AG04450 (cell line): ENCODE measurements around the gene GALNT9. TPM values are rescaled to one million over a fixed set of nuclear protein-coding genes. Genes with fewer than 3 reads are reported as not detected.
"Not testable (repeated sequence)": the region's sequence is repeated elsewhere in the genome, so short reads cannot be mapped to it uniquely, and the experiment has no call there.

ENCODE experiments used
- CTCF ChIA-PET: fragments of 300-600, 350-600 bp; formaldehyde crosslinking; extraction: SDS; loops from one replicate; lab custom pipeline; 2022; ENCODE audit warnings: antibody characterized with exemption, inconsistent platforms; lab: Charles Lee
- POLR2A ChIA-PET: fragments of 350-600 bp; formaldehyde crosslinking; extraction: SDS; loops from one replicate; lab custom pipeline; 2021; ENCODE audit warnings: antibody characterized with exemption, inconsistent platforms; lab: Yijun Ruan, JAX
- DNase-seq: peaks from one replicate; pipeline ENCODE4 v3.0.0-alpha.2; 2011; ENCODE audit warnings: low read depth, low spot score
- H3K27ac ChIP-seq: one replicate; pipeline ENCODE4 v1.5.1; 2012; ENCODE audit warnings: low read depth, low read length, control low read depth
- H3K27me3 ChIP-seq: one replicate; pipeline ENCODE4 v1.6.0; 2012; ENCODE audit warnings: low read length; ENCODE audit not compliant: control insufficient read depth, insufficient read depth
- H3K4me3 ChIP-seq: 2 replicates; pipeline ENCODE4 v1.5.1; 2011; ENCODE audit warnings: mild to moderate bottlenecking, low read depth, low read length, control low read depth
- H3K9me3 ChIP-seq: 2 replicates; pipeline ENCODE4 v1.5.1; 2012; ENCODE audit warnings: low read length; ENCODE audit not compliant: control insufficient read depth, insufficient read depth
- CTCF ChIP-seq: IDR thresholded peaks from 2 replicates; pipeline ENCODE4 v1.5.1; 2011; ENCODE audit warnings: low read depth, low read length, control low read depth, inconsistent platforms
- polyA minus RNA-seq: library from RNA; depleted of rRNA, polyadenylated mRNA; stranded (reverse); fragments of >200 nt; gene quantifications from 2 replicates; pipeline ENCODE4 v1.2.3, GENCODE V29; 2011; rRNA and poly(A)+ RNA removed
- polyA plus RNA-seq: library from polyadenylated mRNA; depleted of rRNA; stranded (reverse); fragments of >200 nt; gene quantifications from 2 replicates; pipeline ENCODE4 v1.2.3, GENCODE V29; 2011; rRNA removed

GALNT9 gene
- polyA plus RNA-seq (0.04 TPM in 1 of 2 replicates, not detected in the other), polyA minus RNA-seq (not detected in 2 replicates)

GRCh38 chr12:132329036-132329719 lies at the start of gene GALNT9:
Gene GALNT9, minus strand, starts transcription at chr12:132329589. Its CDS starts 386 bp downstream, at chr12:132329203.
- H3K27ac ChIP-seq = no peak within 1 kb of the TSS
- H3K27me3 ChIP-seq = peaks cover 18% of the 10 kb centered on the region
- ChIA-PET CTCF (no interaction called here), POLR2A (no interaction called here)
- no peak for DNase-seq
- TF ChIP-seq CTCF = no peak
- no peak within 1 kb of the TSS for H3K4me3 ChIP-seq
- H3K9me3 ChIP-seq = peaks cover 23% of the 10 kb centered on the region

GRCh38 chr12:132379057-132379456 lies 49.7 kb upstream of the GALNT9 start:
- H3K27ac ChIP-seq, H3K9me3 ChIP-seq, H3K4me3 ChIP-seq, DNase-seq, POLR2A ChIA-PET, CTCF ChIA-PET: not testable (repeated sequence)
- H3K27me3 ChIP-seq = peaks cover 19% of the 10 kb centered on the region

DNA sequence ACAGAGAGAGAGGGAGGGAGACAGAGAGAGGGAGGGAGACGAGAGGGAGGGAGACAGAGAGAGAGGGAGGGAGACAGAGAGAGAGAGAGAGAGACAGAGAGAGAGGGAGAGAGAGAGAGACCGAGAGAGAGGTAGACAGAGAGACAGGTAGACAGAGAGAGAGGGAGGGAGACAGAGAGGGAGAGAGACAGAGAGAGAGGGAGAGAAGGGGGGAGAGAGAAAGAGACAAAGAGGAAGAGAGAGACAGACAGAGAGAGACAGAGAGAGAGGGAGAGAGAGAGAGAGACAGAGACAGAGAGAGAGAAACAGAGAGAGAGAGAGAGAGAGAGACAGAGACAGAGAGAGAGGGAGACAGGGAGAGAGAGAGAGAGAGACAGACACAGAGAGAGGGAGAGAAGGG lies 47.8 kb upstream of the GALNT9 start:
- Histone ChIP-seq H3K9me3 (peaks cover 2% of the 10 kb centered on the region; the same call in 1 of the 2 replicates), H3K27ac (no peak overlapping the region), H3K27me3 (peaks cover 20% of the 10 kb centered on the region), H3K4me3 (no peak overlapping the region)
- no peak for TF ChIP-seq CTCF
- POLR2A ChIA-PET = no interaction called here
- CTCF ChIA-PET = no interaction called here
- DNase-seq = no peak

- peaks cover 3% of the 10 kb centered on the region for H3K9me3 ChIP-seq
- no peak overlapping the region for H3K27ac ChIP-seq
- no peak for DNase-seq
- POLR2A ChIA-PET = no interaction called here
- H3K4me3 ChIP-seq = no peak overlapping the region
- peaks cover 20% of the 10 kb centered on the region for H3K27me3 ChIP-seq
- TF ChIP-seq CTCF = no peak
- CTCF ChIA-PET = no interaction called here
These were observed 47.1 kb upstream of the GALNT9 start for GRCh38 chr12:132376464-132376830.

DNA sequence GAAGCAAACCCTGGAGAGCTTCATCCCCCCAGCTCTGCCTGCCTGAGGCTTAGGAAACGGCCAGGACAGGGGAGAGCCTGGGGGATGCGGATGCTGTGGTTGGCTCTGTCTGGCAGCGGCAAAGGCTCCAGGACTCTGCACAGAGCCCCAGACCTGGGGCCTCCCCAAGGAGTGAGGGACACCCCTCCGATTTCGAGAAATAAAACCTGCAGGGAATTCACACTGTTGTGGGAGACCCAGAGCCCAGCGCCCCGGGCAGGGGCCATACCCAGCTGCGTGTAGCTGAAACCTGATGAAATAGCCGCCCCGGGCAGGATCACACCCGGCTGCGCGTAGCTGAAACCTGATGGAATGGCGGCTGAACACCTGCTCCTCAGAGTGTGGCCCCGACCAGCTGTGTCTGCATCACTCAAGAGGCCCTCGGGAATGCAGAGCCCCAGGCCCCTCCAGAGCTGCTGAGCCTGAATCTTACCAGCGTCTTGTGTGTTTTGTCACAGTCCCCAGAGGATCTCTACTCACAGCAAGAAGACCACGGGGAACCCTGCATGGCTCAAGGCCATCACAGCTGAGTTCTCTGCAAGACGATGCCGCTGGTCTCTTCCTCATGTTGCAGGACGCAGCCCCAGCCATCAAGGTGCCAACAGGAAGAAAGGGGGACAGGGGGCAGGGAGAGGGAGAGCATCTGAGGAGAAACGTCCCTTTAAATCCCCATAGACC lies 46.5 kb upstream of the GALNT9 start:
- ChIA-PET CTCF (no interaction called here), POLR2A (no interaction called here)
- no peak for DNase-seq
- no peak overlapping the region for H3K27ac ChIP-seq
- peaks cover 3% of the 10 kb centered on the region for H3K9me3 ChIP-seq
- no peak overlapping the region for H3K4me3 ChIP-seq
- H3K27me3 ChIP-seq = peaks cover 20% of the 10 kb centered on the region
- TF ChIP-seq CTCF = no peak
